ENCODE results near the gene TMEM108. TPM values are rescaled to one million over a fixed set of nuclear protein-coding genes. Genes with fewer than 3 reads are reported as not detected.

TMEM108 gene
- total and polyA plus RNA-seq, 10 of the 15 experiments (the other 5 are each of a cell fraction or from before 2014, with no cell fraction given): 0.02 to 0.58 (median 0.12) TPM; not detected in 5

DNA sequence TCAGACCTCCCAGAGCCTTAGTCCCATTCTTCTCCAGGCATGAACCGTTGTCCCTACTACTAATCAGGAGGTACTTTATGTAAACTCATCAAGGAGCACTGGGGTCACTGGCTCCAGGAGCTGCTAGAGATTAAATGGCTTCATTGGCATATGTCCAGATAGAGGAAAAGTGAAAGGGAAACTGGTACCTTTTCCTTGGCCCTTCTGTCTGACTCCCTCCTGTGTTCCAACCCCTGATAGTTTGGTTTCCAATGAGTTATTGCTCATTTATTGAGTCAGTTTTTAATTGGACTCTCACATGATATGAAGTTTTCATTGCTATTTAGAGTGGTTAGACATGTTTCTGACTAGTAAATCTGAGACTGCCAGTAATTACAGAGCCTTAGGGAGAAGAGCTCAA is 231.2 kb downstream of the TMEM108 start:
- ChIA-PET POLR2A (no interaction called here), RAD21 (ENCODE audit: unreplicated experiment) (no interaction called here), SMC1A (ENCODE audit: uncharacterized antibody, unreplicated experiment) (no interaction called here), CTCF (interaction anchor here (1.2 kb wide), 1 partner anchor 15 kb away, joined by 3 read pairs; no protein-coding TSS in a partner anchor)
- H3K4me2 ChIP-seq (ENCODE audit: control insufficient read depth, insufficient read depth): no peak overlapping the region
- H4K20me1 ChIP-seq (ENCODE audit: control insufficient read depth, insufficient read depth): no peaks in the 10 kb centered on the region
- no peak for ATAC-seq
- 0% methylated on average over 1 of the region's 1 CpG for WGBS (ENCODE audit: insufficient coverage, insufficient replicate concordance, low lambda C conversion rate, missing lambda C conversion rate)
- H3K36me3 ChIP-seq (ENCODE audit: control insufficient read depth in 2 of 2, insufficient read depth in 2 of 2, low read length in 1 of 2): no peaks in the 10 kb centered on the region
- H3K4me1 ChIP-seq (ENCODE audit: control insufficient read depth, insufficient read depth, low read length): no peaks in the 10 kb centered on the region
- intact Hi-C loops (cut with micrococcal nuclease; ENCODE audit: unreplicated experiment) (no loop called here), in situ Hi-C loops (cut with MboI) (no loop called here)
- no peaks in the 10 kb centered on the region for H3K79me2 ChIP-seq (ENCODE audit: control insufficient read depth, insufficient read depth, low read length)
- no peak for FAIRE-seq
- TF ChIP-seq ZNF24 (IDR thresholded peaks at IDR 0.05) (no peak), BMI1 (IDR thresholded peaks at IDR 0.05; ENCODE audit: borderline replicate concordance) (no peak), IRF4 (IDR thresholded peaks at IDR 0.05; ENCODE audit: low read depth, low read length) (no peak), STAT1 (conservative IDR thresholded peaks at IDR 0.05) (no peak), SIN3A (IDR thresholded peaks at IDR 0.05; ENCODE audit: low read depth, low read length) (no peak), RB1 (IDR thresholded peaks at IDR 0.05; ENCODE audit: borderline replicate concordance) (no peak), NR2F1 (conservative IDR thresholded peaks at IDR 0.05) (no peak), NR2C1 (IDR thresholded peaks at IDR 0.05) (no peak)
- TF ChIP-seq, protein P1, sequence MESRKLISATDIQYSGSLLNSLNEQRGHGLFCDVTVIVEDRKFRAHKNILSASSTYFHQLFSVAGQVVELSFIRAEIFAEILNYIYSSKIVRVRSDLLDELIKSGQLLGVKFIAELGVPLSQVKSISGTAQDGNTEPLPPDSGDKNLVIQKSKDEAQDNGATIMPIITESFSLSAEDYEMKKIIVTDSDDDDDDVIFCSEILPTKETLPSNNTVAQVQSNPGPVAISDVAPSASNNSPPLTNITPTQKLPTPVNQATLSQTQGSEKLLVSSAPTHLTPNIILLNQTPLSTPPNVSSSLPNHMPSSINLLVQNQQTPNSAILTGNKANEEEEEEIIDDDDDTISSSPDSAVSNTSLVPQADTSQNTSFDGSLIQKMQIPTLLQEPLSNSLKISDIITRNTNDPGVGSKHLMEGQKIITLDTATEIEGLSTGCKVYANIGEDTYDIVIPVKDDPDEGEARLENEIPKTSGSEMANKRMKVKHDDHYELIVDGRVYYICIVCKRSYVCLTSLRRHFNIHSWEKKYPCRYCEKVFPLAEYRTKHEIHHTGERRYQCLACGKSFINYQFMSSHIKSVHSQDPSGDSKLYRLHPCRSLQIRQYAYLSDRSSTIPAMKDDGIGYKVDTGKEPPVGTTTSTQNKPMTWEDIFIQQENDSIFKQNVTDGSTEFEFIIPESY (IDR thresholded peaks at IDR 0.05): no peak
- H3K9me3 ChIP-seq (replicated peaks; ENCODE audit: control insufficient read depth, insufficient read depth, low read length): no peaks in the 10 kb centered on the region
- no peak overlapping the region for H2AFZ ChIP-seq (ENCODE audit: control insufficient read depth, low read depth, low read length)
- DNase-seq (ENCODE audit: low read depth, low spot score): no peak
- peaks cover 0 to 3% of the 10 kb centered on the region in 2 experiments; a peak in 1 of 4 replicates for H3K27me3 ChIP-seq (replicated peaks in 1 of 2; ENCODE audit: control insufficient read depth in 2 of 2, insufficient read depth in 2 of 2, low read length in 1 of 2)
- no peak overlapping the region for H3K27ac ChIP-seq (ENCODE audit: control insufficient read depth, insufficient read depth)
- no peak overlapping the region for H3K4me3 ChIP-seq
- BruUV-seq (replicated peaks): no TSS peak
- no peak overlapping the region for H3K9ac ChIP-seq (ENCODE audit: control insufficient read depth, insufficient read depth, low read length)

Measured in GM12878 (cell line).